Measurements from ENCODE around the gene CERS1. TPM values are rescaled to one million over a fixed set of nuclear protein-coding genes. Genes with fewer than 3 reads are reported as not detected.

CERS1 gene
- total RNA-seq, 4 donors from 2014 or later: 0.24 to 1.3 (median 0.59) TPM

DNA sequence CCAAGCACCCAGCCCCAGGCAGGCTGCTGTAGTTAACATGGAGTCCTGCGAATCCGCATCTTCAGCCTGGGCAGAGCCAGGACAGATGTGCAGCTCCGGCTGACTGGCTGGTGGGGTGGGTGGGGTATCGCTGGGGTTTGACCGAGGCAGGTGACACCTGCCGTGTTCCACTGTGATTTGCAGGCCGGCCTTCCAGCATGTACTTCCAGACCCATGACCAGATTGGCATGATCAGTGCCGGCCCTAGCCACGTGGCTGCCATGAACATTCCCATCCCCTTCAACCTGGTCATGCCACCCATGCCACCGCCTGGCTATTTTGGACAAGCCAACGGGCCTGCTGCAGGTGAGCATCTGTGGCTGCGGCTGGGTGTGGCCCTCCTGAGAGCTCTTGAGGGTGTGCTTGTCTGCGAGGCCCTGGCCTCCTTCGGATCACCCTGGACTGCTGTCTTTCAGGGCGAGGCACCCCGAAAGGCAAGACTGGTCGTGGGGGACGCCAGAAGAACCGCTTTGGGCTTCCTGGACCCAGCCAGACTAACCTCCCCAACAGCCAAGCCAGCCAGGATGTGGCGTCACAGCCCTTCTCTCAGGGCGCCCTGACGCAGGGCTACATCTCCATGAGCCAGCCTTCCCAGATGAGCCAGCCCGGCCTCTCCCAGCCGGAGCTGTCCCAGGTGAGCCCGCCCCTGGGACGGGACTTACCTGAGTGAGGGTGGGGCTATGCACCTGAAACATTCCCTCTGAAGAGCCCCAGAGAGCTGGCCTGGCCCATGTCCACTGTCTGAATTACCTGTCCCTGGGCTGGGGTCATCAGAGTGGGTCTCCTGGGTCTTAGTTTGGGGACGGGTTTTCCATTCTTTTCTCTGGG lies 30.6 kb downstream of the CERS1 start:
- Histone ChIP-seq H3K27ac (no peak overlapping the region), H3K4me1 (peaks cover 0 to 4% of the 10 kb centered on the region in 2 donors), H3K9me3 (no peaks in the 10 kb centered on the region), H3K36me3 (peaks cover 74 to 77% of the 10 kb centered on the region in 2 donors), H3K27me3 (no peaks in the 10 kb centered on the region), H3K4me3 (replicated peaks in 1 of 3) (no peak overlapping the region)
- TF ChIP-seq, protein P1, sequence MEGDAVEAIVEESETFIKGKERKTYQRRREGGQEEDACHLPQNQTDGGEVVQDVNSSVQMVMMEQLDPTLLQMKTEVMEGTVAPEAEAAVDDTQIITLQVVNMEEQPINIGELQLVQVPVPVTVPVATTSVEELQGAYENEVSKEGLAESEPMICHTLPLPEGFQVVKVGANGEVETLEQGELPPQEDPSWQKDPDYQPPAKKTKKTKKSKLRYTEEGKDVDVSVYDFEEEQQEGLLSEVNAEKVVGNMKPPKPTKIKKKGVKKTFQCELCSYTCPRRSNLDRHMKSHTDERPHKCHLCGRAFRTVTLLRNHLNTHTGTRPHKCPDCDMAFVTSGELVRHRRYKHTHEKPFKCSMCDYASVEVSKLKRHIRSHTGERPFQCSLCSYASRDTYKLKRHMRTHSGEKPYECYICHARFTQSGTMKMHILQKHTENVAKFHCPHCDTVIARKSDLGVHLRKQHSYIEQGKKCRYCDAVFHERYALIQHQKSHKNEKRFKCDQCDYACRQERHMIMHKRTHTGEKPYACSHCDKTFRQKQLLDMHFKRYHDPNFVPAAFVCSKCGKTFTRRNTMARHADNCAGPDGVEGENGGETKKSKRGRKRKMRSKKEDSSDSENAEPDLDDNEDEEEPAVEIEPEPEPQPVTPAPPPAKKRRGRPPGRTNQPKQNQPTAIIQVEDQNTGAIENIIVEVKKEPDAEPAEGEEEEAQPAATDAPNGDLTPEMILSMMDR (IDR thresholded peaks at IDR 0.05): no peak
- TF ChIP-seq POLR2A (IDR thresholded peaks at IDR 0.05): no peak
- intact Hi-C loops (cut with DNase I): no loop called here
- DNase-seq: no peak
- 94% methylated on average over 13 of the region's 27 CpGs; no CpG with 5 or more reads in 1 of the 2 donors for WGBS, 2 donors

DNA sequence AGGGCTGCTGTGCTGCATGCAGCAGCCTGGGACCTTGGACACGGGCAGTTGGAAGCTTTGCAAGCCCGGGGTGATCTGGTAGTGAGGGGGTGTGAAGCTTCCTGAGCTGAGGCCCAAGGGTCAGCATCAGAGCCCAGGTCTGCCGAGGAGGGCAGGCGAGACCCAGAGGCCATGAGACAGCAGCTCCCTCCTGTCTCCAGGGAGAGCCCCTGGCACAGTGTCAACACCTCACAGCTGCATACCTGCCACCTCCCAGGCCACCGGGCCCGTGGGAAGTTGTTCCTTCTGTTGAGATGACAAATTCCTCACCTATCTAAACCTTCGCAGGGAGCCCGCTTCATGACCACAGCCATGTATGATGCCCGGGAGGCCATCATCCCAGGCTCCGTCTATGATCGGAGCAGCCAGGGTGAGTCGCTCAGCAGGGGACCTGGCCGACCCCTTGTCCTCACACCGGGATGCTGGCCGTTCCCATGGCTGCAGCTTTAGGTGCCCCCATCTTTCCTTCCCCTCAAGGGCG lies 32.1 kb downstream of the CERS1 start:
- 84 to 90% methylated on average over 12 to 16 of the region's 16 CpGs for WGBS, 2 donors
- Histone ChIP-seq H3K36me3 (peaks cover 88 to 92% of the 10 kb centered on the region in 2 donors), H3K27ac (no peak overlapping the region), H3K9me3 (no peaks in the 10 kb centered on the region), H3K4me3 (replicated peaks in 1 of 3) (no peak overlapping the region), H3K4me1 (peaks cover 0 to 6% of the 10 kb centered on the region in 2 donors), H3K27me3 (no peaks in the 10 kb centered on the region)
- no peak for DNase-seq
- intact Hi-C loops (cut with DNase I): no loop called here
- TF ChIP-seq POLR2A (IDR thresholded peaks at IDR 0.05): no peak
- TF ChIP-seq, protein P1 (IDR thresholded peaks at IDR 0.05): no peak

DNA sequence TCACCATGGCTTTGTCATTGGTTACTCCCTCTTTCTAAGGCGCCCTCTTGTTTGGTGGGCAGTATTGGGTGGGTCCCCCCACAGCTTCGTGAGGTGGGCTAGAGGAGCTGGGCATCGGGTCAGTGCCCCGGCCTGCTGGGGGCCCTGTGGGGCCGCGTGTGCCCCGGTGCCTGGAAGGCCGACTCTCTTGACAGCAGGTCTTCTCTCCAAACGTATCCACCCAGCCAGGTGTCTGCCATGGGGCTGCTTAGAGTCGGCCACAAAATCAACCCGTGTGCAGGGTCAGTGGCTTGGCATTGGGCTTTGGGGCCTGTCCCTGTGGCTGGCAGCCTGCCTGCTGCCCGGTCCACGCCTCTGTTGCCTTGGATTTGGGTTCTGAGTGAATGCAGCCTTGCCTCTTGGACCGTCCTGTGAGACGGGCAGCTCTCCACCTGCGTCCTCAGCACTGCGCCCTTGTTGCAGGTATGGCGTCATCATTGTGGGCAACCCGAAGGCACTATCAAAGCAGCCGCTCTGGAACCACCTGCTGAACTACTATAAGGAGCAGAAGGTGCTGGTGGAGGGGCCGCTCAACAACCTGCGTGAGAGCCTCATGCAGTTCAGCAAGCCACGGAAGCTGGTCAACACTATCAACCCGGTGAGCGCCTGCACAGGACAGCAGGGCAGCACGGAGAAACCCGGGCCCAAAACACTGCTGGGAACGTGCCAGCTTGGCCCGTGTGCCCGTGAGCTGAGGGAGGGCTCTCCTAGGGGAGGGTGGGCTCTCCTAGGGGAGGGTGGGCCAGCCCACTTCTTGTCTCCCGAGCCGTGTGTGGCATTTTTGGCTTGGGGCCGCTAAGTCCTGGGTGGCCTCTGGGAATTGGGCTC lies 32.7 kb downstream of the CERS1 start:
- H3K27me3 ChIP-seq: no peaks in the 10 kb centered on the region
- H3K9me3 ChIP-seq: no peaks in the 10 kb centered on the region
- H3K4me3 ChIP-seq (replicated peaks in 1 of 3): no peak overlapping the region
- DNase-seq: no peak
- peaks cover 0 to 6% of the 10 kb centered on the region in 2 donors for H3K4me1 ChIP-seq
- peaks cover 95 to 97% of the 10 kb centered on the region in 2 donors for H3K36me3 ChIP-seq
- 91 to 94% methylated on average over 25 of the region's 33 CpGs for WGBS, 2 donors
- no peak overlapping the region for H3K27ac ChIP-seq
- intact Hi-C loops (cut with DNase I): no loop called here
- TF ChIP-seq POLR2A (IDR thresholded peaks at IDR 0.05): no peak
- TF ChIP-seq, protein P1 (IDR thresholded peaks at IDR 0.05): no peak

DNA sequence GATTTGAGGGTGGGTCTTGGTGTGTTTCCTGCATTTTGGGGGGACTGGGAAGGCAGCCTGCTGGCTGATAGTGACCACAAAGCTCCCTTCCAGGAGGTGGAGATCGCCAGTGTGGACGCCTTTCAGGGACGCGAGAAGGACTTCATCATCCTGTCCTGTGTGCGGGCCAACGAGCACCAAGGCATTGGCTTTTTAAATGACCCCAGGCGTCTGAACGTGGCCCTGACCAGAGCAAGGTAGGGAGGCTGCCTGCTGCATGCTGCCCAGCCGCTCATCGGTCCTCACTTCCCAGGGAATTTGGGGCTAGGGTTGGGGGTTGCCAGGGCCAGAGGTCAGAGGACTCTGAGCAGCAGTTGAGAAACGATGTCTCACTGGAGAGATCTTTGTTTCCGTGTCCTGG lies 34.0 kb downstream of the CERS1 start:
- H3K4me3 ChIP-seq (replicated peaks in 1 of 3): no peak overlapping the region
- H3K27ac ChIP-seq: no peak overlapping the region
- TF ChIP-seq, protein P1 (IDR thresholded peaks at IDR 0.05): no peak
- no peak for TF ChIP-seq POLR2A (IDR thresholded peaks at IDR 0.05)
- H3K36me3 ChIP-seq: peaks cover 97 to 98% of the 10 kb centered on the region in 2 donors
- H3K4me1 ChIP-seq: peaks cover 0 to 6% of the 10 kb centered on the region in 2 donors
- H3K9me3 ChIP-seq: no peaks in the 10 kb centered on the region
- no peak for DNase-seq
- WGBS, 2 donors: 91% methylated on average over 12 of the region's 12 CpGs
- intact Hi-C loops (cut with DNase I): no loop called here
- H3K27me3 ChIP-seq: no peaks in the 10 kb centered on the region
